Fibroblast of lung (primary cell): ENCODE results near the gene SUMO2.

Experiments used
- CTCF ChIP-seq, 2 donors: IDR thresholded peaks in 1 of 2; conservative IDR thresholded peaks in 1 of 2; 1 replicate in 1 of 2; 2 replicates in 1 of 2; pipeline ENCODE4 v1.5.1; 2011 to 2012; ENCODE audit warnings: low read length in 2 of 2, control low read depth in 1 of 2, inconsistent platforms in 1 of 2, low read depth in 1 of 2, mild to moderate bottlenecking in 1 of 2
- EZH2 ChIP-seq: IDR thresholded peaks from 2 replicates; pipeline ENCODE4 v1.5.1; 2012; ENCODE audit warnings: low read length, control low read depth, mild to moderate bottlenecking; ENCODE audit errors: missing control alignments

GRCh38 chr17:75124041-75124818 lies 58.5 kb downstream of the SUMO2 start:
- TF ChIP-seq CTCF (conservative IDR thresholded peaks at IDR 0.05 in 1 of 2, IDR thresholded peaks at IDR 0.05 in 1 of 2; ENCODE audit: low read depth in 1 of 2, low read length in 2 of 2) (no peak), EZH2 (no peak)
